Erythroblast (primary cell): ENCODE measurements around the gene CHRD.
A peak's percentile ranks its signal among the peaks of the same experiment; 100 is the strongest.

ENCODE experiments used
- GATA1 ChIP-seq: IDR thresholded peaks from 2 replicates; pipeline ENCODE4 v1.6.1; 2011; ENCODE audit warnings: low read depth, mild to moderate bottlenecking, control low read depth, low read length, moderate library complexity
- POLR2A ChIP-seq: IDR thresholded peaks from 2 replicates; pipeline ENCODE4 v1.6.1; 2011; ENCODE audit warnings: mild to moderate bottlenecking, low read length

GRCh38 chr3:184345317-184346144 is 34.3 kb upstream of the CHRD start:
- peak; percentile 77 for TF ChIP-seq POLR2A
- no peak for TF ChIP-seq GATA1
